DOHH2 (cell line): ENCODE measurements around the gene CCDC158.

Experiments
- H3F3A ChIP-seq: fragments of 200-600 bp; sonication (generic), shearing (Covaris generic); 2 replicates; pipeline ENCODE4 v1.6.0; 2016; ENCODE audit warnings: antibody characterized with exemption, mild to moderate bottlenecking; ENCODE audit not compliant: control insufficient read depth, insufficient read depth
- H3K27ac ChIP-seq: fragments of 200-600 bp; sonication (generic); 2 replicates; pipeline ENCODE4 v1.5.1; 2014; ENCODE audit warnings: low read depth, mild to moderate bottlenecking, low read length, moderate library complexity
- H3K27me3 ChIP-seq: fragments of 200-600 bp; sonication (generic); 2 replicates; pipeline ENCODE4 v1.6.1; 2014; ENCODE audit warnings: mild to moderate bottlenecking, low read length, mixed read lengths; ENCODE audit not compliant: control insufficient read depth
- H3K36me3 ChIP-seq: fragments of 200-600 bp; sonication (generic); 2 replicates; pipeline ENCODE4 v1.6.1; 2014; ENCODE audit warnings: mild to moderate bottlenecking, low read length, moderate library complexity, mixed read lengths; ENCODE audit not compliant: control insufficient read depth
- H3K4me1 ChIP-seq: fragments of 200-600 bp; sonication (generic); 2 replicates; pipeline ENCODE4 v1.6.1; 2014; ENCODE audit warnings: mild to moderate bottlenecking, low read length, mixed read lengths; ENCODE audit not compliant: control insufficient read depth
- H3K4me2 ChIP-seq: fragments of 200-600 bp; sonication (generic); 2 replicates; pipeline ENCODE4 v1.6.0; 2014; ENCODE audit warnings: mild to moderate bottlenecking, low read length, moderate library complexity
- H3K4me3 ChIP-seq: fragments of 200-600 bp; sonication (generic); 2 replicates; pipeline ENCODE4 v1.5.1; 2014; ENCODE audit warnings: mild to moderate bottlenecking, low read length, mixed read lengths
- H3K79me2 ChIP-seq: fragments of 200-600 bp; sonication (generic); 2 replicates; pipeline ENCODE4 v1.6.1; 2014; ENCODE audit warnings: mild to moderate bottlenecking, low read length, mixed read lengths; ENCODE audit not compliant: control insufficient read depth
- H3K9me2 ChIP-seq: fragments of 200-600 bp; sonication (generic); replicated peaks from 2 replicates; pipeline ENCODE4 v1.6.1; 2014; ENCODE audit warnings: mild to moderate bottlenecking, low read length, mixed read lengths; ENCODE audit not compliant: control insufficient read depth
- H3K9me3 ChIP-seq: fragments of 200-600 bp; sonication (generic); 2 replicates; pipeline ENCODE4 v1.6.1; 2014; ENCODE audit warnings: antibody characterized with exemption, low read length, mixed read lengths; ENCODE audit not compliant: control insufficient read depth, insufficient read depth
- H4K20me1 ChIP-seq: fragments of 200-600 bp; sonication (generic); 2 replicates; pipeline ENCODE4 v1.6.0; 2014; ENCODE audit warnings: low read depth, mild to moderate bottlenecking, antibody characterized with exemption, low read length, moderate library complexity; ENCODE audit not compliant: control insufficient read depth, insufficient read depth
- EZH2phosphoT487 ChIP-seq: fragments of 200-600 bp; sonication (generic); IDR thresholded peaks from 2 replicates; pipeline ENCODE4 v1.6.1; 2017; ENCODE audit warnings: borderline replicate concordance, mild to moderate bottlenecking, antibody characterized with exemption, low read length, moderate library complexity, mixed read lengths
- TF ChIP-seq, protein P1 (sequence below): fragments of 200-600 bp; sonication (generic); IDR thresholded peaks from one replicate; pipeline ENCODE4 v1.5.1; 2014; ENCODE audit warnings: antibody characterized with exemption, mild to moderate bottlenecking, low read depth, low read length; ENCODE audit not compliant: poor library complexity, severe bottlenecking

The CCDC158 gene

DNA sequence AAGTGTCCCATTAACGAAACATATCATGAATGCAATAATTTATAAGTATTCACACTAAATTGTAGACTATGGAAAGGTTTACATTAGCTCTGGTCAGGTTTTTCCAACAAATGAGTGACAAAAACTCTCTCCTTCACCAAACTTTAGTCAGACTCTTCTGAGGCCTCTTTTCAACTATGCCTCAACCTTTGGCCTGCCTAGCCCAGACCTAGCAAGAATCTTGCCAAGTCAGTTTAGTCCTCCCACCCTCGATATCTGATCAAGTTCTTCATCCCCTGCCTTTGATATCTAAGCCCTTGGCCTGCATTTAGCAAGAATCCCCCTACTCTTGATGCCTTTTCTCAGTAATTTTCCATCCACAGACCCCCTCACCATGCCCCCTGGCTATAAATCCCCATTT lies 37.9 kb downstream of the CCDC158 start:
- Histone ChIP-seq H3K36me3 (no peaks in the 10 kb centered on the region), H3K27me3 (no peaks in the 10 kb centered on the region), H3K79me2 (no peaks in the 10 kb centered on the region), H3K9me2 (no peaks in the 10 kb centered on the region), H3K27ac (no peak overlapping the region), H3F3A (no peaks in the 10 kb centered on the region), H3K9me3 (no peaks in the 10 kb centered on the region), H3K4me3 (no peak overlapping the region), H3K4me1 (no peaks in the 10 kb centered on the region), H3K4me2 (no peak overlapping the region), H4K20me1 (no peaks in the 10 kb centered on the region)
- TF ChIP-seq, protein P1, sequence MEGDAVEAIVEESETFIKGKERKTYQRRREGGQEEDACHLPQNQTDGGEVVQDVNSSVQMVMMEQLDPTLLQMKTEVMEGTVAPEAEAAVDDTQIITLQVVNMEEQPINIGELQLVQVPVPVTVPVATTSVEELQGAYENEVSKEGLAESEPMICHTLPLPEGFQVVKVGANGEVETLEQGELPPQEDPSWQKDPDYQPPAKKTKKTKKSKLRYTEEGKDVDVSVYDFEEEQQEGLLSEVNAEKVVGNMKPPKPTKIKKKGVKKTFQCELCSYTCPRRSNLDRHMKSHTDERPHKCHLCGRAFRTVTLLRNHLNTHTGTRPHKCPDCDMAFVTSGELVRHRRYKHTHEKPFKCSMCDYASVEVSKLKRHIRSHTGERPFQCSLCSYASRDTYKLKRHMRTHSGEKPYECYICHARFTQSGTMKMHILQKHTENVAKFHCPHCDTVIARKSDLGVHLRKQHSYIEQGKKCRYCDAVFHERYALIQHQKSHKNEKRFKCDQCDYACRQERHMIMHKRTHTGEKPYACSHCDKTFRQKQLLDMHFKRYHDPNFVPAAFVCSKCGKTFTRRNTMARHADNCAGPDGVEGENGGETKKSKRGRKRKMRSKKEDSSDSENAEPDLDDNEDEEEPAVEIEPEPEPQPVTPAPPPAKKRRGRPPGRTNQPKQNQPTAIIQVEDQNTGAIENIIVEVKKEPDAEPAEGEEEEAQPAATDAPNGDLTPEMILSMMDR: no peak
- TF ChIP-seq EZH2phosphoT487: no peak

DNA sequence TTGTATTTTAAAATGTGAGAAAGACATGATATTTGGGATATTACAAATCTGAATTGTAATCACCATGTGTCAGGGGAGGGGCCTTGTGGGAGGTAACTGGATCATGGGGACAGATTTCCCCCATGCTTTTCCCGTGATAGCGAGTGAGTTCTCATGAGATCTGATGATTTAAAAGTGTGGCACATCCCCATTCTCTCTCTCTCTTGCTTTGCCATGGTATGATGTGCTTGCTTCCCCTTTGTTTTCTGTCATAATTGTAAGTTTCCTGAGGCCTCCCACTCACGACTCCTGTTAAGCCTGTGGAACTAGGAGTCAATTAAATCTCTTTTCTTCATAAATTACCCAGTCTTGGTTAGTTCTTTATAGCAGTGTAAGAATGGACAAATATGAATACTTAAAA lies 39.0 kb downstream of the CCDC158 start:
- Histone ChIP-seq H3F3A (no peaks in the 10 kb centered on the region), H3K4me1 (no peaks in the 10 kb centered on the region), H3K27me3 (no peaks in the 10 kb centered on the region; the same call in 1 of the 2 replicates), H3K4me2 (no peak overlapping the region), H3K4me3 (no peak overlapping the region), H3K79me2 (no peaks in the 10 kb centered on the region), H3K9me3 (no peaks in the 10 kb centered on the region), H3K27ac (no peak overlapping the region), H3K36me3 (no peaks in the 10 kb centered on the region), H3K9me2 (no peaks in the 10 kb centered on the region), H4K20me1 (no peaks in the 10 kb centered on the region)
- TF ChIP-seq, protein P1: no peak
- TF ChIP-seq EZH2phosphoT487: no peak

DNA sequence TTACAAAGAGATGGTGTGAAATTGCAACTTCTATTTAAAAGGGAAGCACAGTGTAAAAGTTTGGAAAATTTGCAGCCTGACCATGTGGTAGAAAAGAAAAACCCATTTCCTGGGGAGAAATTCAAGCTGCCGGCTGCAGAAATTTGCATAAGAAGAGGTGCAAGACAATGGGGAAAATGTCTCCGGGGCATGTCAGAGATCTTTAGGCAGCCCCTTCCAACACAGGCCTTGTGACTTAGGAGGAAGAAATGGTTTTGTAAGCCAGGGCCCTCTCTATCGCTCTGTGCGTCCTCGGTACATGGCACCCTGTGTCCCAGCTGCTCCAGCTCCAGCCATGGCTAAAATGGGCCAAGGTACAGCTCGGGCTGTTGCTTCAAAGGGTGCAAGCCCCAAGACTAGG lies 40.4 kb downstream of the CCDC158 start:
- Histone ChIP-seq H4K20me1 (no peaks in the 10 kb centered on the region), H3K27ac (no peak overlapping the region), H3K9me2 (no peaks in the 10 kb centered on the region), H3F3A (no peaks in the 10 kb centered on the region), H3K9me3 (no peaks in the 10 kb centered on the region), H3K79me2 (no peaks in the 10 kb centered on the region), H3K4me1 (no peaks in the 10 kb centered on the region), H3K36me3 (no peaks in the 10 kb centered on the region), H3K4me2 (no peak overlapping the region), H3K4me3 (no peak overlapping the region), H3K27me3 (no peaks in the 10 kb centered on the region; the same call in 1 of the 2 replicates)
- TF ChIP-seq, protein P1: no peak
- TF ChIP-seq EZH2phosphoT487: no peak
